ENCODE measurements around the gene LINGO3. TPM values are rescaled to one million over a fixed set of nuclear protein-coding genes. Genes with fewer than 3 reads are reported as not detected.
A peak's percentile ranks its signal among the peaks of the same experiment; 100 is the strongest.

LINGO3 gene
- total and polyA plus RNA-seq, 2 of the 8 experiments (the other 6 are each of a cell fraction or from before 2014, with no cell fraction given): 0.59 TPM; not detected in 1

DNA sequence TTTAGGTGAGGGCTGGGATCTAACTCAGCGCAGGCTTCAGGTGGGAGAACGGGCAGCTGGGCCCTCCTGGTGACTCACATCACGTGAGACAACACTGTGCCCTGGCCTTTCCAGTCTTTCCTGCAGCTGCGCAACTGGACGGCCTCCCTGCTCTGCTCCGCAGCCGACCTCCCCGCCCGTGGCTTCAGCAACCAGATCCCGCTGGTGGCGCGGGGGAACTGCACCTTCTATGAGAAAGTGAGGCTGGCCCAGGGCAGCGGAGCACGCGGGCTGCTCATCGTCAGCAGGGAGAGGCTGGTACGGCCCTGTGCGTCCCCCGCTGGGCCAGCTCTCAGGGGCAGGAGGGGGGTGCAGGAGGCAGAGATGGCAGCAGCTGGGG lies 29.4 kb upstream of the LINGO3 start:
- no peak overlapping the region for H3K23ac ChIP-seq (ENCODE audit: insufficient read length)
- POLR2A ChIA-PET (ENCODE audit: partially characterized antibody): interaction anchor here (0.7 to 3.1 kb wide), 8 partner anchors 10 to 102 kb away, joined by 3 to 11 read pairs (median 4); partner anchors contain the start of genes LSM7, PLEKHJ1 and SPPL2B

More for the DNA sequence above, 29.4 kb upstream of the LINGO3 start:
- H3K4me3 ChIP-seq (ENCODE audit: extremely low read depth in 1 of 4, insufficient read depth in 2 of 4, low read depth in 3 of 4, low read length in 4 of 4): no peak overlapping the region
- H3K79me1 ChIP-seq (ENCODE audit: low read depth, low read length): peaks cover 31% of the 10 kb centered on the region
- H2BK5ac ChIP-seq (ENCODE audit: low read depth, low read length): 0 out of 2 replicates have a peak overlapping the region, but pooled peaks have one; percentile 82
- peaks cover 0 to 5% of the 10 kb centered on the region in 2 experiments; a peak in 1 of 4 replicates for H3K9me3 ChIP-seq (ENCODE audit: insufficient read depth in 2 of 2, low read depth in 1 of 2, low read length in 1 of 2)
- peak overlapping the region; percentile 28 for H4K8ac ChIP-seq (ENCODE audit: extremely low read depth, insufficient read depth, low read length)
- 77% methylated on average over 18 of the region's 19 CpGs; no CpG with 5 or more reads in 1 of the 2 experiments for WGBS, 2 experiments (ENCODE audit: extremely low coverage in 1 of 2, insufficient coverage in 1 of 2, insufficient read length in 1 of 2, insufficient replicate concordance in 2 of 2, low coverage in 1 of 2, low lambda C conversion rate in 2 of 2, missing lambda C conversion rate in 1 of 2)
- no peak overlapping the region for H3K27ac ChIP-seq (ENCODE audit: low read depth, low read length)
- no peak overlapping the region for H2BK120ac ChIP-seq (replicated peaks; ENCODE audit: low read depth, low read length)
- H2BK12ac ChIP-seq (ENCODE audit: low read depth, low read length): no peak overlapping the region
- H2BK15ac ChIP-seq (ENCODE audit: low read length): no peak overlapping the region
- H3K56ac ChIP-seq (replicated peaks; ENCODE audit: insufficient read length, low read depth, low read length): no peak overlapping the region
- peaks cover 2 to 23% (median 6%) of the 10 kb centered on the region in 4 experiments; a peak in 3 of 8 replicates for H3K36me3 ChIP-seq (ENCODE audit: control insufficient read depth in 2 of 4, insufficient read depth in 4 of 4, low read length in 3 of 4)
- peaks cover 10 to 32% of the 10 kb centered on the region in 2 experiments for H4K20me1 ChIP-seq (replicated peaks in 1 of 2; ENCODE audit: control insufficient read depth in 1 of 2, insufficient read depth in 2 of 2, low read length in 2 of 2)
- CTCF ChIA-PET (ENCODE audit: partially characterized antibody): interaction anchor here (1.0 to 1.6 kb wide), 8 partner anchors 9 to 299 kb away, joined by 3 to 6 read pairs (median 3); partner anchors contain the start of genes LSM7 and SPPL2B
- TF ChIP-seq, protein P1, sequence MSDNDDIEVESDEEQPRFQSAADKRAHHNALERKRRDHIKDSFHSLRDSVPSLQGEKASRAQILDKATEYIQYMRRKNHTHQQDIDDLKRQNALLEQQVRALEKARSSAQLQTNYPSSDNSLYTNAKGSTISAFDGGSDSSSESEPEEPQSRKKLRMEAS (IDR thresholded peaks at IDR 0.05): peak; percentile 64; the same call in 1 of the 2 replicates
- TF ChIP-seq KDM5A (IDR thresholded peaks at IDR 0.05; ENCODE audit: low read length): no peak
- TF ChIP-seq RAD21 (IDR thresholded peaks at IDR 0.05 in 1 of 2, conservative IDR thresholded peaks at IDR 0.05 in 1 of 2; ENCODE audit: low read depth in 2 of 2, low read length in 2 of 2): peak; percentile 8 to 23; a peak in 2 of 4 replicates
- TF ChIP-seq, protein P2, sequence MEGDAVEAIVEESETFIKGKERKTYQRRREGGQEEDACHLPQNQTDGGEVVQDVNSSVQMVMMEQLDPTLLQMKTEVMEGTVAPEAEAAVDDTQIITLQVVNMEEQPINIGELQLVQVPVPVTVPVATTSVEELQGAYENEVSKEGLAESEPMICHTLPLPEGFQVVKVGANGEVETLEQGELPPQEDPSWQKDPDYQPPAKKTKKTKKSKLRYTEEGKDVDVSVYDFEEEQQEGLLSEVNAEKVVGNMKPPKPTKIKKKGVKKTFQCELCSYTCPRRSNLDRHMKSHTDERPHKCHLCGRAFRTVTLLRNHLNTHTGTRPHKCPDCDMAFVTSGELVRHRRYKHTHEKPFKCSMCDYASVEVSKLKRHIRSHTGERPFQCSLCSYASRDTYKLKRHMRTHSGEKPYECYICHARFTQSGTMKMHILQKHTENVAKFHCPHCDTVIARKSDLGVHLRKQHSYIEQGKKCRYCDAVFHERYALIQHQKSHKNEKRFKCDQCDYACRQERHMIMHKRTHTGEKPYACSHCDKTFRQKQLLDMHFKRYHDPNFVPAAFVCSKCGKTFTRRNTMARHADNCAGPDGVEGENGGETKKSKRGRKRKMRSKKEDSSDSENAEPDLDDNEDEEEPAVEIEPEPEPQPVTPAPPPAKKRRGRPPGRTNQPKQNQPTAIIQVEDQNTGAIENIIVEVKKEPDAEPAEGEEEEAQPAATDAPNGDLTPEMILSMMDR (IDR thresholded peaks at IDR 0.05; ENCODE audit: control extremely low read depth in 1 of 3, insufficient read depth in 1 of 3, low read depth in 1 of 3, low read length in 3 of 3): peak in 2 of 3 experiments; percentile 43 to 46; a peak in 3 of 4 replicates
- TF ChIP-seq POLR2AphosphoS5 (IDR thresholded peaks at IDR 0.05; ENCODE audit: low read depth, low read length): no peak
- no peak for TF ChIP-seq YY1 (IDR thresholded peaks at IDR 0.05; ENCODE audit: low read depth, low read length)
- H2AFZ ChIP-seq (ENCODE audit: low read length): no peak overlapping the region
- H3K4me2 ChIP-seq (ENCODE audit: insufficient read depth in 1 of 2, low read depth in 2 of 2, low read length in 2 of 2): no peak overlapping the region
- H3K14ac ChIP-seq (ENCODE audit: insufficient read length): no peak overlapping the region
- no peak overlapping the region for H3K9ac ChIP-seq (replicated peaks in 1 of 4; ENCODE audit: extremely low read depth in 1 of 4, low read depth in 3 of 4, low read length in 3 of 4)
- H2AK5ac ChIP-seq (ENCODE audit: low read depth, low read length): no peak overlapping the region
- FAIRE-seq (no peak), DNase-seq (ENCODE audit: low read depth in 1 of 2, low spot score in 2 of 2) (peak in 1 of 2 experiments; percentile 77)
- peaks cover 0 to 9% (median 2%) of the 10 kb centered on the region in 4 experiments; a peak in 4 of 7 replicates for H3K4me1 ChIP-seq (replicated peaks in 1 of 4; ENCODE audit: control insufficient read depth in 3 of 4, insufficient read depth in 4 of 4, low read length in 3 of 4)
- no peak overlapping the region for H4K91ac ChIP-seq (replicated peaks; ENCODE audit: insufficient read length, low read length)
- no peaks in the 10 kb centered on the region for H3K27me3 ChIP-seq (replicated peaks in 1 of 4; ENCODE audit: control insufficient read depth in 3 of 4, extremely low read depth in 1 of 4, insufficient read depth in 3 of 4, low read length in 3 of 4)
- H4K5ac ChIP-seq (ENCODE audit: insufficient read length, low read depth, low read length): no peak overlapping the region
- no peak overlapping the region for H2BK20ac ChIP-seq (ENCODE audit: low read length)
- no peak overlapping the region for H3K18ac ChIP-seq (ENCODE audit: extremely low read depth, low read length)
- H3K79me2 ChIP-seq (ENCODE audit: control insufficient read depth in 1 of 2, insufficient read depth in 2 of 2, low read length in 2 of 2): peaks cover 9 to 36% of the 10 kb centered on the region in 2 experiments
- H3K4ac ChIP-seq (replicated peaks; ENCODE audit: insufficient read length, low read depth, low read length): no peak overlapping the region
- H3K23me2 ChIP-seq (ENCODE audit: low read depth, low read length): peaks cover 3% of the 10 kb centered on the region; the same call in 1 of the 2 replicates
